ENCODE results near the gene USP28.
"Not testable (repeated sequence)": the region's sequence is repeated elsewhere in the genome, so short reads cannot be mapped to it uniquely, and the experiment has no call there.

The USP28 gene

GRCh38 chr11:113829751-113830150 is 45.6 kb downstream of the USP28 start:
- no peak for DNase-seq

- no peak for DNase-seq
Observed at GRCh38 chr11:113828191-113828590, 47.2 kb downstream of the USP28 start.

GRCh38 chr11:113827477-113827876 is 47.9 kb downstream of the USP28 start:
- DNase-seq, result no peak

- DNase-seq, result peak; percentile 6
Observed at GRCh38 chr11:113818426-113818825, 56.9 kb downstream of the USP28 start.

- DNase-seq, result no peak
Observed at GRCh38 chr11:113817626-113818025, 57.7 kb downstream of the USP28 start.

GRCh38 chr11:113817162-113817561 is 58.2 kb downstream of the USP28 start:
- DNase-seq, result no peak

- DNase-seq, result no peak
Observed at GRCh38 chr11:113814181-113814580, 61.2 kb downstream of the USP28 start.

- DNase-seq, result no peak
Observed at GRCh38 chr11:113808931-113809330, 66.4 kb downstream of the USP28 start.

- peak; percentile 18 for DNase-seq
Observed at GRCh38 chr11:113806406-113806805, 69.0 kb downstream of the USP28 start.

- no peak for DNase-seq
Observed at GRCh38 chr11:113805640-113806039, 69.7 kb downstream of the USP28 start.

GRCh38 chr11:113802621-113803020 is 72.8 kb downstream of the USP28 start:
- DNase-seq, result no peak

- peak; percentile 47 for DNase-seq
Observed at GRCh38 chr11:113796663-113797259, 78.6 kb downstream of the USP28 start.

- DNase-seq, result no peak
Observed at GRCh38 chr11:113789675-113790320, 85.6 kb downstream of the USP28 start.

GRCh38 chr11:113789016-113789415 is 86.4 kb downstream of the USP28 start:
- DNase-seq, result not testable (repeated sequence)

- no peak for DNase-seq
Observed at GRCh38 chr11:113782134-113782533, 93.2 kb downstream of the USP28 start.

- DNase-seq, result no peak
Observed at GRCh38 chr11:113781682-113782081, 93.7 kb downstream of the USP28 start.

- no peak for DNase-seq
Observed at GRCh38 chr11:113779496-113779895, 95.9 kb downstream of the USP28 start, which contains the start of gene CLDN25. TSS of gene CLDN25 (plus strand) at chr11:113779796. CDS start at chr11:113779796, 0 bp downstream.

GRCh38 chr11:113778111-113778910 is 97.1 kb downstream of the USP28 start:
- DNase-seq, result peak; percentile 42

- no peak for DNase-seq
Observed at GRCh38 chr11:113774174-113774503, 101.2 kb downstream of the USP28 start.

- peak; percentile 97 for DNase-seq
Observed at GRCh38 chr11:113773416-113774173, 101.8 kb downstream of the USP28 start, which contains the start of gene ZW10. TSS of gene ZW10 (minus strand) at chr11:113773692. CDS start at chr11:113773666, 26 bp downstream.

GRCh38 chr11:113773092-113773415 is 102.3 kb downstream of the USP28 start:
- peak; percentile 48 for DNase-seq

GRCh38 chr11:113771964-113772363 is 103.4 kb downstream of the USP28 start:
- no peak for DNase-seq

GRCh38 chr11:113764527-113765219 is 110.7 kb downstream of the USP28 start:
- DNase-seq, result no peak

Data from EL (cell line).